ENCODE data around the gene NAV2.

The NAV2 gene

DNA sequence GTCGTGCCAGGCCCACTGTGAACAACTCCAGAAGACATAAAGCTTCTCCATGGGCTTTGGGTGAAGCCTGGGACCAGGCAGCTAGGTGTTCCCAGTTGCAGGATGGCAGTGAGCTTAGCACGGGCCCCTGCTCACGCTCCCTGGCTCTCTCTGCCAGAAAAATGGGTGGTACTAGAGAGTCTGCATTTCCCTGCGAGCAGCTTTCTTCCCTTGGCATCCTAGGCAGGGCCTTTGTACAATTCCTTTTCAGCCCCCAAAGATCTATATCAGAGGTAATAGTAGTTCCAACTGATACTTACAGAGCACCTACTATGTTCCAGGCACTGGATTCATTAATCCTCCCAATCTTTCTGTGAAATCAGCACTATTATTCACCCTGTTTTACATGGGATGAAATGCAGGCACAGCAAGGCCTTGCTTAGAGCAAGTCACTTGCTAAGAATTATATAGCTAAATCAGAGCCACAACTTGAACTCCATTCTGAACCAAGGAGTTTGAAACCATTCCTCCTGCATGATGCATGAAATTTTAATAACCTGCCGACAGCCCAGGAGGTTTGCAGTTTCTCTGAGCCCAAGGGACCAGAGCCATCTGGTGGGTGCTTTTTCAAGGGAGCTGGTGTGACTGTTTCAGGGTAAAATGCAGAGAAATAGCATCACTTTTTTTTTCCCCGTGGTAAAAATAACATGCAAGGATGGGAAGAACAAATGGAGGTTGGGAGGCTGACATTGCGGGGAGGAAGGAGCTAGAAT is 22.7 kb downstream of the NAV2 start:
- peak; percentile 69 for DNase-seq (ENCODE audit: low read depth)
- H3K4me3 ChIP-seq (ENCODE audit: low read length): no peak overlapping the region
- TF ChIP-seq, protein P1, sequence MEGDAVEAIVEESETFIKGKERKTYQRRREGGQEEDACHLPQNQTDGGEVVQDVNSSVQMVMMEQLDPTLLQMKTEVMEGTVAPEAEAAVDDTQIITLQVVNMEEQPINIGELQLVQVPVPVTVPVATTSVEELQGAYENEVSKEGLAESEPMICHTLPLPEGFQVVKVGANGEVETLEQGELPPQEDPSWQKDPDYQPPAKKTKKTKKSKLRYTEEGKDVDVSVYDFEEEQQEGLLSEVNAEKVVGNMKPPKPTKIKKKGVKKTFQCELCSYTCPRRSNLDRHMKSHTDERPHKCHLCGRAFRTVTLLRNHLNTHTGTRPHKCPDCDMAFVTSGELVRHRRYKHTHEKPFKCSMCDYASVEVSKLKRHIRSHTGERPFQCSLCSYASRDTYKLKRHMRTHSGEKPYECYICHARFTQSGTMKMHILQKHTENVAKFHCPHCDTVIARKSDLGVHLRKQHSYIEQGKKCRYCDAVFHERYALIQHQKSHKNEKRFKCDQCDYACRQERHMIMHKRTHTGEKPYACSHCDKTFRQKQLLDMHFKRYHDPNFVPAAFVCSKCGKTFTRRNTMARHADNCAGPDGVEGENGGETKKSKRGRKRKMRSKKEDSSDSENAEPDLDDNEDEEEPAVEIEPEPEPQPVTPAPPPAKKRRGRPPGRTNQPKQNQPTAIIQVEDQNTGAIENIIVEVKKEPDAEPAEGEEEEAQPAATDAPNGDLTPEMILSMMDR (conservative IDR thresholded peaks at IDR 0.05; ENCODE audit: low read length): peak; percentile 52

DNA sequence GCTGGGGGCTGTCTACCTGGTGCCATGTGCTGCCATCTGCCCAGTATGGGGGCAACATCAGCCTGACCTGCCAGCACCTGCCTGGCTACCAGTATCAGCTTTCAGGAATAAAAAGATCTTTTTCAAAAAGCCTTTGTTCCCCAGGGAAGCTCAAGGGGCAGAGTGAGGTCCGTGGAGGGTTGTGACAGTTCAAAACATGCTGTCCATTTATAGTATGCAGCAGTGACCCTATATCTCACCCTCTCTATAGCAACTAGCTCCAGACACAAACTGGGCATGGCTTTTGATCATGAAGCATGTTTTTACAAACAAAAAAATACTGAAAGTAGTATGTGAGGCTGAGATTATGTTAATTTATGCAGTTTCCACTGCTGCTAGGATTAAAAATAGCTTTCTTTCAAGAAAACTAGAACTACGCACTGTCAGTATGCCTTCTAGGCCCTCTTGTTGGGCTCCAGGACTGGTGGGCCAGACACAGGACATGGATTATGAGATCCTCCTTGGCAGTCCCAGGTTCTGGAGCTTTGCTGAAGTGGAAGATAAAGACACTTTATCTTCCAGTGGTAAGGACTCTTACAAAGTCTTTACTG is 23.4 kb downstream of the NAV2 start:
- H3K4me3 ChIP-seq (ENCODE audit: low read length): no peak overlapping the region
- no peak for DNase-seq (ENCODE audit: low read depth)
- TF ChIP-seq, protein P1 (conservative IDR thresholded peaks at IDR 0.05; ENCODE audit: low read length): no peak

DNA sequence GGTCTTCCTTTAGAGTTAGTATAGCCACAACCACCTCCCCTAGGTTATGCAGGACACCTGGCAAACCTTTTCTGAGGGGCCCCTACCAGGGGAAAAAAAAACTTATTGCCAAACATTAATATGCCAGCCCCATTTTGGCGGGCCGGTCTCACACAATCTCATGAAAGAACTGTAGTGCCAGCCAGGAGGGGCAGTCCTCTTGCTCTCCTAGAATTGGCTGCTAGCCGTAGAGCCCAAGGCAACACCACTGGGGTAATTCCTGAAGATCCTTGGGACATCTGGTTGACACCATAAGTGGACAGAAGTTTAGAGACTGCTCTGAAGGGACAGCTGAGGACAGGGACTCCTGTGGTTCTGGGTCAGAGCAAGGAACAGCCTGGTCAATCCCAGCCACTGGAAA is 24.2 kb downstream of the NAV2 start:
- H3K4me3 ChIP-seq (ENCODE audit: low read length): no peak overlapping the region
- TF ChIP-seq, protein P1 (conservative IDR thresholded peaks at IDR 0.05; ENCODE audit: low read length): no peak
- no peak for DNase-seq (ENCODE audit: low read depth)

DNA sequence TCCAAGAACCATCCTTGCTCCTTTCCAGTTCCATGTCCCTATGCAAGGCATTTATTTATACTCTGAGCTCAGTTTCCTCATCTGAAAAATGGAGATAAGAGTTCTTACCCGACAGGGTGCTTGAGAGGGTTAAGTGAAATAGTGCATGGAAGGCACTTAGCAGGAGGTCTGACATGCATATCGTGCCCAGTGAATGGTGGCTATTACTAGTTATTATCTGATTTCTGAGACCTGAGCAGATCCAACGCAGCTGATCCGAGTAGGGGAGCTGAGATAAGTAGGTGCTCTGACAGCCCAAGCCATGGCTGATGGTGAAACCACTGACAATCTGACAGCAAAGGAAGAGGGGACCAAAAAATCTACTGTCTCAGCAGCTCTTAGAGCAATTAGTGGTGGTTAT is 24.9 kb downstream of the NAV2 start:
- no peak for DNase-seq (ENCODE audit: low read depth)
- H3K4me3 ChIP-seq (ENCODE audit: low read length): no peak overlapping the region
- TF ChIP-seq, protein P1 (conservative IDR thresholded peaks at IDR 0.05; ENCODE audit: low read length): no peak

DNA sequence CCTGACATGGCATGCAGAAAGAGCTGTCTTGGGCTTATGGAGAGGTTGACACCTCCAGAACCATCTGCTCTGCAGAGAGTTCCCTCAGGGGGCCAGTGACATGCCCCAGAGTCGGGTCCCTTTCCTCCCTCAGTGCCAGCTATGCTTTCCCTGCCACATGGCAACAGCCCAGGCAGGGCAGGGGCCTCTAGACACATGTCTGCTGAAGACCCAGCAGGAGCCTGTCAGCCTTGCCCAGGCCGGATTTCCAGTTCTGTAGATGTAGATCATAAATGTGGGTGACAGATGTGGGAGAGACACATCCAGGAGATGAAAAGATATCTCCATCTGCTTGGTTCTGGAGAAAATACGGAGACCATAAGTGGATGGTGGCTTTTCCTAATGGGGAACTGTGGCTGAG is 25.5 kb downstream of the NAV2 start:
- H3K4me3 ChIP-seq (ENCODE audit: low read length): no peak overlapping the region
- TF ChIP-seq, protein P1 (conservative IDR thresholded peaks at IDR 0.05; ENCODE audit: low read length): no peak
- no peak for DNase-seq (ENCODE audit: low read depth)

DNA sequence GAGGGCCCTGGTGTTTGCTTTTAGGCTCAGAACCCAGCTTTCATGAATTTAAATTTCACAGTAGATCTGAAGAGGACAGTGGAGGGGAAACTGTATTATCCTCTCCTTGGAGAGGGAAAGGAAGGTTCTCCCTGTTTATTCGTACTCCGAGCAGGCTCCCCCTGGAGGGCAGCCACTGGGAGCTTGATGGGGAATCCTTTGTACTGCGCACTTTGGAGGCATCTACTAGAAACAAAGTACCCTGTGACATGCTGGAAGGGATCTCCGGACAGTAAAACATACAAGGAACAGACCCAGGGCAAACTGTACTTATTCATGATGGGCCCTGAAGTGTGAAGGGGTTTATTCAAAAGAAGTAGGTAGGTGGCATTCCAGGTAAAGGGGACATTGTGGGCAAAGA is 27.2 kb downstream of the NAV2 start:
- TF ChIP-seq, protein P1 (conservative IDR thresholded peaks at IDR 0.05; ENCODE audit: low read length): peak; percentile 54
- H3K4me3 ChIP-seq (ENCODE audit: low read length): no peak overlapping the region
- peak; percentile 26 for DNase-seq (ENCODE audit: low read depth)

DNA sequence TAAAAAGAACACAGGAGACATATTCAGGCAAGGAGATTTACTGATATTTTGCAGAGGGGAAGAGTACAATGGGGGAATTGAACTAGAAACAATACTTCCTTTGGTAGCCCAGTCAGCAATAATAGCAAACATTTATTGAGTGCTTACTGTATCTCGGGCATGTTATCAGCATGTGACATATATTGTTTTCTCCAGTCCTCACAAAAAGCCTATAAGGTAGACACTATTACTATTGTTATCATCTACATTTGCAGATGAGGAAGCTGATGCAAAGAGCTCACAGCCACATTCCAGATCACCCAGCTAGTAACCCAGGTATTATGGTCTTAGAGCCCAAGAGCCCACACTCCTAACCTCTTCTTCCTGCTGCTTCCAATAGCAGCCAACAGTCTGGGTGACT is 27.9 kb downstream of the NAV2 start:
- no peak for DNase-seq (ENCODE audit: low read depth)
- TF ChIP-seq, protein P1 (conservative IDR thresholded peaks at IDR 0.05; ENCODE audit: low read length): no peak
- H3K4me3 ChIP-seq (ENCODE audit: low read length): no peak overlapping the region
